KOPT-K1 (cell line): ENCODE results near the gene NNT.
"Not testable (repeated sequence)": the region's sequence is repeated elsewhere in the genome, so short reads cannot be mapped to it uniquely, and the experiment has no call there.

ENCODE experiments used
- H3K27ac ChIP-seq: fragments of 200-600 bp; sonication (generic); 2 replicates; pipeline ENCODE4 v1.5.1; 2016; ENCODE audit warnings: antibody characterized with exemption, mild to moderate bottlenecking, low read depth, low read length; ENCODE audit not compliant: poor library complexity, severe bottlenecking
- H3K36me3 ChIP-seq: fragments of 200-600 bp; sonication (generic); 2 replicates; pipeline ENCODE4 v1.5.1; 2017; ENCODE audit warnings: antibody characterized with exemption, mild to moderate bottlenecking, low read length, moderate library complexity; ENCODE audit not compliant: insufficient read depth
- H3K9me3 ChIP-seq: fragments of 200-600 bp; sonication (generic); 2 replicates; pipeline ENCODE4 v1.5.1; 2017; ENCODE audit warnings: antibody characterized with exemption, low read length, mild to moderate bottlenecking; ENCODE audit not compliant: insufficient read depth, poor library complexity, severe bottlenecking

The NNT gene

DNA sequence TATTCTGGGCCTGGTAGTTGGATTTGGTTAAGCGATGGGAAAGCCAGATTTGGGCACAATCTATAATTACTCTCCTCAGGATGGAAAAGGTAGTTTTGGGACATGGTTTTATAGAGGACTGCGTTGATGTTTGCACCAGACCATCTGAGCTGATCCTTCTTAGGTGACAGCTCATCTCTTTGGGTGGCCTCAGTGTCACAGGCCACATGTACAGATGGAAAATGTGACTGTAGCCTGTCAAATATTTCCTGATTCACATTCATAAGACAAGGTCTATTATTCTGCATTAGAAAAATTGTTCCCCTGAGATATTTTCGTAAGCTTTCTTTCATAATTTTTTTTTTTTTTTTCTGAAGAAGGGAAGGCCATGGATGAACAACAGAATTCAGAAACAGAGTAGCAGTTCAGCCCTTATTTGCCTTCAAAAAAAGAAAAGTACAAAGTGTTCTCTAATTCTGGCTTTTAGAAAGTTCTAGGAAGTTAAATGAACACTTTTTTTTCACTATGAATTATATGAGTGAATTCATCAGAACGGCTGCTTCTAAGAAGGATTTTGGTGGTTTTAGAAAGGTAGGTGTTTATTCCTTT, 81.0 kb downstream of the NNT start:
- H3K36me3 ChIP-seq, result peaks cover 79% of the 10 kb centered on the region
- H3K27ac ChIP-seq, result no peak overlapping the region
- no peaks in the 10 kb centered on the region for H3K9me3 ChIP-seq

DNA sequence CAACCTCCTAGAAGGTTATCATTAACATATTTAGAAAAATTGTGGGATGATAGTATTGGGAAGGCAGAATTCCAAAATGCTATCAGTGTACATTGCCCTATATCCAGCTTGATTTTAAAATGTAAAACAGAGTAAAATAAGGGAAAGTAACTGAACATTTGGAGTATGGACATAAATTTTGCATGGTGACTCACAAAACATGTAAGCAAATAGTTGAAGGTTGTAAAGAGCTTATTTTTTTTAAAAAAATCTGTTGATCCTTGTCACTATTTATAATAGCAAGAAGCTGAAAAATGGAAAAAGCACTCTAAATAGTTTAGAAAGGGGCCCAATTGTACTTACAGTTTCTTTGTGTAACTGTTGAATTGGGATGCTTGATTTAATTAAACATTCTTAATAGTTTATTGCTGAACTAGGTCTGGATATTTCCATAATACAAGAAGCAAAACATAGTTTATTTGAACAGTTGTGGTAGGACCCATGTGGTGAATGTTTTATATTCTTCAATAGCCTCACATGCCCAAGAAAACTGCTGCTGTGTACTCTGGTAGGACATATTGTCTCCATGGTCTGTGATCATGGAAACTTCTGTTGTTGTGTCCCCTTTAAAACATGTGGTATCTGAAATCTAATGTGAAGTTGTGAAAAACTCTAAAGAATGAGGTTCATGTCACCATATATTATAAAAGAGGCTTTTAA, 82.4 kb downstream of the NNT start:
- Histone ChIP-seq H3K36me3 (peaks cover 83% of the 10 kb centered on the region), H3K27ac (no peak overlapping the region), H3K9me3 (no peaks in the 10 kb centered on the region)

DNA sequence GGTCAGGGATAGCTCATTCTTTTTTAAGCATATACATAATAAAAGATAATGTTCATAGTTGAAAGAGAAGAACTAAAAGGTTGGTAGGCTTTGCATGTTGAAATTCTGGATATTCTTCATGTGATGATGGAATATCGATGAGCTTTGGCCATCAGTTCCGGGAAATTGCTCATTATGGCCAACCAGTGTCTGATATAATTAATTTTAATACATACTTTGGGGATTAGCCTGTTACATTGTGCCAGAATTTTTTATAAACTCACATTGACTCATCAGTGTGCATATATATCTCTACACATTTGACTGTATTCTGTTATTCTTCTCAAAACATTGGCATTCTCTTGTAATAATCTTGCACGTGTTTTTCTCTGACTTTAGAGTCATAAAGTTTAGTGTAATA, 84.3 kb downstream of the NNT start:
- Histone ChIP-seq H3K36me3 (peaks cover 69% of the 10 kb centered on the region), H3K27ac (no peak overlapping the region), H3K9me3 (no peaks in the 10 kb centered on the region)

DNA sequence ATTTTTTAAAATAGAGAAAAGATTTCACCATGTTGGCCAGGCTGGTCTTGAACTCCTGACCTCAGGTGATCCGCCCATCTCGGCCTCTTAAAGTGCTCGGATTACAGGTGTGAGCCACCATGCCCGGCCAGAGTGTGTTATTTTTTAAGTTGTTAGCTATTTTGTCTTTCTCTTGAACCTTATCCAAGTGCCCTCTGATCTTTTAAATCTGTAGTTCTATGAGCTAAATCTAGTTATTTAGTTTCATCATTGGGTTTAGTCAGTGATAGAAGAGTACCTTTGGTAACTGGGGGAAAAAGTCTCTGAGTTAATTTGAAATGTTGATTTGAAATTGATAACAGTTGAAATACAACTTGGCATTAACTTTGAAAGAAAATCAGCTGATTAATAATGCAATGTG, 88.3 kb downstream of the NNT start:
- peaks cover 65% of the 10 kb centered on the region for H3K36me3 ChIP-seq
- H3K9me3 ChIP-seq, result peaks cover 31% of the 10 kb centered on the region
- H3K27ac ChIP-seq, result no peak overlapping the region

DNA sequence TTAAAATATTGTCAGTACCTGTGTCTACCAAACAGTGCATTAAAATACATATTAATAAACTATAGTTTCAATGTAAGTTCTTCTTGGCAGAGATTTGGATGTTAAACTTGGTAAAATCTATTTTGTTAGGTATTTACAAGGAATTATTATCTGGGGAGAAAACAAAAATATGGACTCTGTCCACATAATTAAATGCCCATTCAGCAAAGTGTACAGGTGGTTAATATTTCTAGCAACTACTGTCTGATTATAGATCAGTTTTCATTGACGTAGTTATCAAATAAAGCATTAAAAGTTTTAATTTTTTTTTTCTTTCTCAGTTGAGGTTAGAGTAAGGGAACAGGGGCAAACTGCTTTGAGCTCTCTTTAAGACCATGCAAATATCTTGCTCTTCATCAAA, 88.9 kb downstream of the NNT start:
- Histone ChIP-seq H3K36me3 (peaks cover 66% of the 10 kb centered on the region), H3K9me3 (peaks cover 38% of the 10 kb centered on the region), H3K27ac (no peak overlapping the region)

DNA sequence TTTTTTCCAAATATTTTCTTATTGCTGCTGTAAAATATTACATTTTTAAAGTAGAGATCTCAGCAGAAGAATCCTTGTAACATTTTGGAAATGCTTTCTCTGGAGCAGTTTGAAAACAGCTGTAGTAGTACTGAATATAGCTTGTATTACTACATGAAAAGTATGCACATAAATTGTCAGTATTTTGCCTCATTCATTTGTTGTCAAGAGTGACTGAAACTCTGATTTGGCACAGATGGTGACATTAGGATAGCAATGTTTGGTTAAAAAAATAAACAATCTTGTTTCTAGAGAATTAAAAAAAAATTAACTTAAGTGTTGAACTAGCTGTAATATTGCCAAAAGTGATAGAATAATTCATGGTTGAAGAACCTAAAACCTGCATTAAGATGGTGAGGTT, 90.4 kb downstream of the NNT start:
- H3K36me3 ChIP-seq, result peaks cover 54% of the 10 kb centered on the region
- H3K9me3 ChIP-seq, result peaks cover 38% of the 10 kb centered on the region
- H3K27ac ChIP-seq, result no peak overlapping the region

DNA sequence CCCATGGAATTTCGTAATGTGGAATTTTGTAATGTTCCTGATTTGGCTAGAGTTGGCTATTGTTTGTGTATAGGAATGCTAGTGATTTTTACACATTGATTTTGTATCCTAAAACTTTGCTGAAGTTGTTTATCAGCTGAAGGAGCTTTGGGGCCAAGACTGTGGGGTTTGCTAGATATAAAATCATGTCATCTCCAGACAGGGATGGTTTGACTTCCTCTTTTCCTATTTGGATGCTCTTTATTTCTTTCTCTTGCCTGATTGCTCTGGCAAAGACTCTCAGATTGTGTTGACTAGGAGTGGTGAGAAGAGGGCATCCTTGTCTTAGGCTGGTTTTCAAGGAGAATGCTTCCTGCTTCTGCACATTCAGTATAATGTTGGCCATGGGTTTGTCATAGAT, 91.0 kb downstream of the NNT start:
- Histone ChIP-seq H3K9me3 (peaks cover 38% of the 10 kb centered on the region), H3K27ac (no peak overlapping the region), H3K36me3 (peaks cover 51% of the 10 kb centered on the region)

DNA sequence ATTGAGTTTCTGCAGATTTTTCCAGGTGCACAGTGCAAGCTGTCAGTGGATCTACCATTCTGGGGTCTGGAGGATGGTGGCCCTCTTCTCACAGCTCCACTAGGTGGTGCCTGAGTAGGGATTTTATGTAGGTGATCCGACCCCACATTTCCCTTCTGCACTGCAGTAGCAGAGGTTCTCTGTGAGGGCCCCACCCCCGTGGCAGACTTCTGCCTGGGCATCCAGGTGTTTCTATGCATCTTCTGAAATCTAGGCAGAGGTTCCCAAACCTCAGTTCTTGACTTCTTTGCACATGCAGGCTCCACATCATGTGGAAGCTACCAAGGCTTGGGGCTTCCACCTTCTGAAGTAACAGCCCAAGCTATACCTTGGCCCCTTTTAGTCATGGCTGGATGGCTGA, 93.5 kb downstream of the NNT start:
- peaks cover 38% of the 10 kb centered on the region for H3K9me3 ChIP-seq
- not testable (repeated sequence) for H3K27ac ChIP-seq
- H3K36me3 ChIP-seq, result peaks cover 53% of the 10 kb centered on the region

DNA sequence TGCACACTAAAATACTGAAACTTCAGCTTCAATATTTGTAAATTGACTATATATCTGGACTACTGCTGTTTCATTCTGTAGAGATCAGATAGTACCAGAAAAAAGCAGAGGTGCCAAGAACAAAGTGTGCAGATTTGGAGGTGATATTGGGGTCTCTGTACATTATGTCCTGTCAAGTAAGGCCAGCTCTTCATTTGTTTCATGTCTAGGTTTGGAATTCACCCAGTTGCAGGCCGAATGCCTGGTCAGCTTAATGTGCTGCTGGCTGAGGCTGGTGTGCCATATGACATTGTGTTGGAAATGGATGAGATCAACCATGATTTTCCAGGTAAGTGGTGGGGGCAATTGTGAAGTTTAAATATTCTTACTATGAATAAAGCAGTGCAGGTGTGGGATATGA, 96.9 kb downstream of the NNT start:
- no peak overlapping the region for H3K27ac ChIP-seq
- peaks cover 67% of the 10 kb centered on the region for H3K36me3 ChIP-seq
- H3K9me3 ChIP-seq, result peaks cover 21% of the 10 kb centered on the region

DNA sequence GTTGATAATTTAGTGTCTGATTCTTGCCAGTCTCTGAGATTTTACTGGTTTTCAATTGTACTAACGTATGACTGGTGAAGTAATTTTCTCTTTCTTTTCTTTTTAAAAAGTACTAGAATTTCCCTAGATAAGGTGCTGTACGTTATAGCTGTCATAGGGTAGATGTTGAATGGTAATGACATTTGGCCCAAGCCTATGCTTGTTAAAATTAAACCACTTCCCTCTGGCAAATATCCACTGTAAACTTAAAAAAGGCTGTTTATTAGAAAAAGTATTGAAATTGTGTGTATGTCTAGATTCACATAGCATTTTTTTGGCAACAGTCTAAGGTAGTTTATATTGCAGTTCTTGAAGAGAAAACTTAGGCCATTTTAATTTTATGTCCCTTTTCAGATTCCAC, 97.6 kb downstream of the NNT start:
- Histone ChIP-seq H3K27ac (no peak overlapping the region), H3K9me3 (peaks cover 14% of the 10 kb centered on the region), H3K36me3 (peaks cover 67% of the 10 kb centered on the region)

DNA sequence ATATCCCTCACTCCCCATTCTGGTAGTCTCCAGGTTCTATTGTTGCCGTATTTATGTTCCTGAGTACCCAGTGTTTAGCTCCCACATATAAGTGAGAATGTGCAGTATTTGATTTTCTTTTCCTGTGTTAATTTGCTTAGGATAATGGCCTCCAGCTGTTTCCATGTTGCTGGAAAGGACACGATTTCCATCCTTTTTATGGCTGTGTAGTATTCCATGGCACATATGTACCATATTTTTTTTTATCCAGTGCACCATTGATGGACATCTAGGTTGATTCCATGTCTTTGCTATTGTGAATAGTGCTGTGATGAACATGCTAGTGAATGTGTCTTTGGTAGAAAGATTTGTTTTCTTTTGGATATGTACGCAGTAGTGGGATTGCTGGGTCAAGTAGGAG, 98.2 kb downstream of the NNT start:
- Histone ChIP-seq H3K9me3 (peaks cover 7% of the 10 kb centered on the region), H3K27ac (no peak overlapping the region), H3K36me3 (peaks cover 64% of the 10 kb centered on the region)

DNA sequence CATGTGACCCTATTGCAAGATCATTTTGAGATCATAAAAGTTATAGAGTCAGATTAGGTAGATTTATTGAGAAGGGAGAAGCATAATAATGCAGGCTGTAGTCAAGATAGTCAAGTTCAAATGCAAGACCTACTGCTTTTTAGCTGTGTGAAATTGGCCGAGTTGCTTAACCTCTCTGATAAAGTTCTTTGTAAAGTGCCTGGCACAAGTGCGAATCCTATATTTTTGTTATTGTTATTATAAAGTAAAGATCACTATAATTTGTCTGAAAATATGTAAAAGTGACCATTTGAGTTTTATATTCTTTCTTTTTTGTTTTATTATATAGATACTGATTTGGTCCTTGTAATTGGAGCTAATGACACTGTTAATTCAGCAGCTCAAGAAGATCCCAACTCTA, 99.3 kb downstream of the NNT start:
- H3K27ac ChIP-seq, result no peak overlapping the region
- H3K9me3 ChIP-seq, result no peaks in the 10 kb centered on the region
- H3K36me3 ChIP-seq, result peaks cover 61% of the 10 kb centered on the region

DNA sequence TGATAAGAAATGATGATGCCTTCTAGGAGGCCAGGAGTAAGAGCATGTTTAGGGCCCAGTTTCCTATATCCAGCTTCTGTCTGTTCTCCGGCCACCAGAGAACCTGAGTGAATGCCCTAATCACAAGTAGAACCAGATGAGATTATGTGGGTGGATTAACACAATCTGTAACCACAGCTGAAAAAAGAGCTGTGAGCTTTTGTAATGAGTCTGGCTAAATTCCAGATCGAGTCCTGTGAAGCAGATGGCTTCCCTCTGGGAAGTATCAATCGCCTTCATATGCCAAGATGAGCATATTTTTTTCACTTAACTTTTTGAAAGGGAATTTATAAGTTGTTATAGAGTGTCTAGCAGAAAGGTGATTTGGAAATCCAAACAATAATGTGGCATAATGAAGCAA, 99.8 kb downstream of the NNT start:
- H3K27ac ChIP-seq, result no peak overlapping the region
- no peaks in the 10 kb centered on the region for H3K9me3 ChIP-seq
- peaks cover 62% of the 10 kb centered on the region for H3K36me3 ChIP-seq

DNA sequence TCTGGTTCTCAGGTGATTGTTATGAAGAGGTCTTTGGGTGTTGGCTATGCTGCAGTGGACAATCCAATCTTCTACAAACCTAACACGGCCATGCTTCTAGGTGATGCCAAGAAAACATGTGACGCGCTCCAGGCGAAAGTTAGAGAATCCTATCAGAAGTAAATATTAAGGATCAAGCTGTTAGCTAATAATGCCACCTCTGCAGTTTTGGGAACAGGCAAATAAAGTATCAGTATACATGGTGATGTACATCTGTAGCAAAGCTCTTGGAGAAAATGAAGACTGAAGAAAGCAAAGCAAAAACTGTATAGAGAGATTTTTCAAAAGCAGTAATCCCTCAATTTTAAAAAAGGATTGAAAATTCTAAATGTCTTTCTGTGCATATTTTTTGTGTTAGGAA, 101.3 kb downstream of the NNT start:
- Histone ChIP-seq H3K36me3 (peaks cover 65% of the 10 kb centered on the region), H3K9me3 (no peaks in the 10 kb centered on the region), H3K27ac (no peak overlapping the region)

DNA sequence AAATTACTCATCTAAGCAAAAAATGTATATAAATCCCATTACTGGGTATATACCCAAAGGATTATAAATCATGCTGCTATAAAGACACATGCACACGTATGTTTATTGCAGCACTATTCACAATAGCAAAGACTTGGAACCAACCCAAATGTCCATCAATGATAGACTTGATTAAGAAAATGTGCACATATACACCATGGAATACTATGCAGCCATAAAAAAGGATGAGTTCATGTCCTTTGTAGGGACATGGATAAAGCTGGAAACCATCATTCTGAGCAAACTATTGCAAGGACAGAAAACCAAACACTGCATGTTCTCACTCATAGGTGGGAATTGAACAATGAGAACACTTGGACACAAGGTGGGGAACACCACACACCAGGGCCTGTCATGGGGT, 103.6 kb downstream of the NNT start:
- H3K27ac ChIP-seq, H3K9me3 ChIP-seq: not testable (repeated sequence)
- peaks cover 48% of the 10 kb centered on the region for H3K36me3 ChIP-seq

DNA sequence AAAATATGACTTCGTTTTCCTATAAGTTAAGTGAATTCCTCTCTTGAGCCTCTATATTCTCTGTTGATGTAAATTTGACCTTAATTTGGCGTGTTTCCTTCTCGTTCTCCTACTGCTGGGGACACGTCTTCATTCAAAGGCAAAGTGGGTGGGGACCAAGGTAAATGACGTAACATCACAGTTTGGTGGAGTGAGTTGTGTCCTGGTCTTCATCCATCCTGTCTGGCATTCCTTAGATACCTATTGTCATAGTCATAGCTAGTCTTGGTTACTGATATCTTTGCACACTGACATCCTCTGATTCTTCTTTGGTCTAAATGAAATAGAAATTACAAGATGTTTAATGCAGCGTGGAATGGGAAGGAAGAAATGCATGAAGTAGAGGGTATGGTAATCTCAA, 108.5 kb downstream of the NNT start:
- peaks cover 6% of the 10 kb centered on the region for H3K36me3 ChIP-seq

More for the DNA sequence above, 108.5 kb downstream of the NNT start:
- no peak overlapping the region for H3K27ac ChIP-seq
- H3K9me3 ChIP-seq, result no peaks in the 10 kb centered on the region
